Measurements from ENCODE around the gene HSPA12A.

DNA sequence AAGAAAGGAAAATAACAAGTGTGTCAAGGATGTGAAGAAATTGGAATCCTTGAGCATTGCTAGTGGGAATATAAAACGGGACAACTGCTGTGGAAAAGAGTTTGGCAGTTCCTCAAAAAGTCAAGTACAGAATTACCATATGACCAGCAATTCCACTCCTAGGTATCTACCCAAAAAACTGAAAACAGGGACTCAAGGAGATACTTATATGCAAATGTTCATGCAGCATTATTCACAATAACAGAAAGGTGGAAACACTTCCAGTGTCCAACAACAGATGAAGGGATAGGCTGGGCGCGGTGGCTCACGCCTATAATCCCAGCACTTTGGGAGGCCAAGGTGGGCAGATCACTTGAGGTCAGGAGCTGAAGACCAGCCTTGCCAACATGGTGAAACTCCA, 33.5 kb downstream of the HSPA12A start:
- TF ChIP-seq EP300 (IDR thresholded peaks at IDR 0.05) (no peak), CHD2 (IDR thresholded peaks at IDR 0.05; ENCODE audit: low read length, partially characterized antibody) (no peak), HDAC2 (IDR thresholded peaks at IDR 0.05) (no peak)
- TF ChIP-seq, protein P1, sequence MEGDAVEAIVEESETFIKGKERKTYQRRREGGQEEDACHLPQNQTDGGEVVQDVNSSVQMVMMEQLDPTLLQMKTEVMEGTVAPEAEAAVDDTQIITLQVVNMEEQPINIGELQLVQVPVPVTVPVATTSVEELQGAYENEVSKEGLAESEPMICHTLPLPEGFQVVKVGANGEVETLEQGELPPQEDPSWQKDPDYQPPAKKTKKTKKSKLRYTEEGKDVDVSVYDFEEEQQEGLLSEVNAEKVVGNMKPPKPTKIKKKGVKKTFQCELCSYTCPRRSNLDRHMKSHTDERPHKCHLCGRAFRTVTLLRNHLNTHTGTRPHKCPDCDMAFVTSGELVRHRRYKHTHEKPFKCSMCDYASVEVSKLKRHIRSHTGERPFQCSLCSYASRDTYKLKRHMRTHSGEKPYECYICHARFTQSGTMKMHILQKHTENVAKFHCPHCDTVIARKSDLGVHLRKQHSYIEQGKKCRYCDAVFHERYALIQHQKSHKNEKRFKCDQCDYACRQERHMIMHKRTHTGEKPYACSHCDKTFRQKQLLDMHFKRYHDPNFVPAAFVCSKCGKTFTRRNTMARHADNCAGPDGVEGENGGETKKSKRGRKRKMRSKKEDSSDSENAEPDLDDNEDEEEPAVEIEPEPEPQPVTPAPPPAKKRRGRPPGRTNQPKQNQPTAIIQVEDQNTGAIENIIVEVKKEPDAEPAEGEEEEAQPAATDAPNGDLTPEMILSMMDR (IDR thresholded peaks at IDR 0.05), result no peak
- TF ChIP-seq, protein P2, sequence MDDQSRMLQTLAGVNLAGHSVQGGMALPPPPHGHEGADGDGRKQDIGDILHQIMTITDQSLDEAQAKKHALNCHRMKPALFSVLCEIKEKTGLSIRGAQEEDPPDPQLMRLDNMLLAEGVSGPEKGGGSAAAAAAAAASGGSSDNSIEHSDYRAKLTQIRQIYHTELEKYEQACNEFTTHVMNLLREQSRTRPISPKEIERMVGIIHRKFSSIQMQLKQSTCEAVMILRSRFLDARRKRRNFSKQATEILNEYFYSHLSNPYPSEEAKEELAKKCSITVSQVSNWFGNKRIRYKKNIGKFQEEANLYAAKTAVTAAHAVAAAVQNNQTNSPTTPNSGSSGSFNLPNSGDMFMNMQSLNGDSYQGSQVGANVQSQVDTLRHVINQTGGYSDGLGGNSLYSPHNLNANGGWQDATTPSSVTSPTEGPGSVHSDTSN (IDR thresholded peaks at IDR 0.05), result no peak
